Measurements from ENCODE around the gene BZW1.

GRCh38 chr2:200834701-200835100, 23.0 kb downstream of the BZW1 start:
- no peak for TF ChIP-seq CTCF (IDR thresholded peaks at IDR 0.05; ENCODE audit: low read length)
- TF ChIP-seq EZH2 (optimal IDR thresholded peaks at IDR 0.05; ENCODE audit: low read depth, low read length) = no peak
- no peak for TF ChIP-seq EZH2phosphoT487 (IDR thresholded peaks at IDR 0.05; ENCODE audit: low read length)

Measured in MM.1S (cell line).